CD4-positive, alpha-beta T cell (primary cell): ENCODE results near the gene COG8. TPM values are rescaled to one million over a fixed set of nuclear protein-coding genes. Genes with fewer than 3 reads are reported as not detected.

Source experiments
- ATAC-seq: fragments of 200-7000 bp; cut with Tn5 transposase; one replicate; pipeline ENCODE4 v1.10.0; 2022; ENCODE audit warnings: mild to moderate bottlenecking; ENCODE audit not compliant: poor library complexity
- CTCF ChIA-PET: fragments of 350-600 bp; sonication (Branson Sonifier 250); formaldehyde crosslinking; loops from one replicate; lab custom pipeline; 2021; ENCODE audit warnings: antibody characterized with exemption, inconsistent platforms; lab: Charles Lee
- POLR2A ChIA-PET: fragments of 350-600 bp; sonication (Branson Sonifier 250); formaldehyde crosslinking; loops from one replicate; lab custom pipeline; 2021; ENCODE audit warnings: antibody characterized with exemption, inconsistent platforms; lab: Charles Lee
- DNase-seq, 14 experiments: peaks; one replicate each; pipeline ENCODE4 v3.0.0-alpha.2; 2013 to 2020; ENCODE audit warnings: mixed read lengths in 2 of 14
- H3K27ac ChIP-seq, 2 donors: one replicate each; pipeline versions ENCODE4 v1.5.1 to v1.7.0; 2013; ENCODE audit warnings: low read length in 2 of 2, low read depth in 1 of 2, mild to moderate bottlenecking in 1 of 2
- H3K27me3 ChIP-seq, 2 experiments: 1 replicate in 1 of 2; 2 replicates in 1 of 2; pipeline versions ENCODE4 v1.6.1 to v1.7.0; 2013; ENCODE audit warnings: low read length in 2 of 2, control low read depth in 1 of 2, mild to moderate bottlenecking in 1 of 2, moderate library complexity in 1 of 2; ENCODE audit not compliant: insufficient read depth in 2 of 2, control insufficient read depth in 1 of 2
- H3K36me3 ChIP-seq: one replicate; pipeline ENCODE4 v1.6.1; 2013; ENCODE audit warnings: low read length, control low read depth; ENCODE audit not compliant: insufficient read depth
- H3K4me1 ChIP-seq: one replicate; pipeline ENCODE4 v1.6.1; 2013; ENCODE audit warnings: low read length, control low read depth; ENCODE audit not compliant: insufficient read depth
- H3K4me3 ChIP-seq: one replicate; pipeline ENCODE4 v1.5.1; 2013; ENCODE audit warnings: mild to moderate bottlenecking, low read length, moderate library complexity
- H3K9me3 ChIP-seq, 2 experiments: 1 replicate in 1 of 2; 2 replicates in 1 of 2; pipeline versions ENCODE4 v1.6.1 to v1.7.0; 2013; ENCODE audit warnings: low read length in 2 of 2, mild to moderate bottlenecking in 2 of 2, control low read depth in 1 of 2, moderate library complexity in 1 of 2; ENCODE audit not compliant: control insufficient read depth in 1 of 2, insufficient read depth in 1 of 2
- H3K27ac Mint-ChIP-seq: one replicate; pipeline ENCODE4 v1.8.0; 2020; ENCODE audit warnings: mixed read lengths
- H3K27me3 Mint-ChIP-seq: one replicate; pipeline ENCODE4 v1.8.0; 2021; ENCODE audit warnings: mixed read lengths
- H3K36me3 Mint-ChIP-seq: one replicate; pipeline ENCODE4 v1.8.0; 2021; ENCODE audit warnings: low read depth, mixed read lengths
- H3K4me1 Mint-ChIP-seq: one replicate; pipeline ENCODE4 v1.8.0; 2021; ENCODE audit warnings: low read depth, mixed read lengths
- H3K4me3 Mint-ChIP-seq: one replicate; pipeline ENCODE4 v1.8.0; 2020; ENCODE audit warnings: mild to moderate bottlenecking, mixed read lengths
- H3K9me3 Mint-ChIP-seq: one replicate; pipeline ENCODE4 v1.8.0; 2020; ENCODE audit warnings: mixed read lengths
- intact Hi-C, 2 experiments: fragments of 100-400 bp; cut with DNase I in 1 of 2; cut with micrococcal nuclease in 1 of 2; formaldehyde crosslinking; loops; one replicate each; pipeline versions ENCODE4 v1.15.1 to v1.9.0; 2023 to 2025; cut with DNase I, micrococcal nuclease
- total RNA-seq, 174 experiments: library from RNA in 2 of 174; stranded (reverse) in 2 of 174; gene quantifications; one replicate each; pipeline ENCODE4 v1.2.3 and lab custom pipeline; 2021 to 2026
- TF ChIP-seq, protein P1 (sequence below): fragments of 200-600 bp; IDR thresholded peaks from one replicate; pipeline ENCODE4 v1.8.0; 2022; ENCODE audit warnings: antibody characterized with exemption, mild to moderate bottlenecking

COG8 gene
- total RNA-seq, 2 experiments from 2014 or later = 18.4 to 19.3 TPM

DNA sequence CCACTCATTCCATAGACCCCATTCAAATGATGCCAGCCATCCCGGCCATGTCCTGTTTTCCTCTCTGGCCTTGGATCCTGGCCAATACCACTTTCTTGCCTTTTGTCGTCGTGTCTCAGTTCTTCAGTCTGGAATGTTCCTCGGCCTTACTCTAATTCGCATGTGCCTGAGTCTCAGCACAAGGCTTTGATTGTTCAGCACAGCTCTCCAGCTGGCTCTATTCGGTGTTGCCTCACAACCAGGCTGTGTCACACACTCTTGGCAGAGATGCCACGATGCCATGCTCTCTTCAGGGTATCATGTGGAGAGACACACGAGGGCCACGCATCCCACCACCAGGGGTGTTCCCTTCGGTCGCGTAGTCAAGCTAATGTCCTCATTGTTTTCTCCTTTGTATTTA is 30.0 kb downstream of the COG8 start:
- POLR2A ChIA-PET = no interaction called here
- H3K4me1 ChIP-seq = peaks cover 33% of the 10 kb centered on the region
- CTCF ChIA-PET = interaction anchor here (0.7 kb wide), 1 partner anchor 1508 kb away, joined by 4 read pairs; no protein-coding TSS in a partner anchor
- peaks cover 8% of the 10 kb centered on the region for H3K36me3 ChIP-seq
- DNase-seq (peak in 1 of 14 experiments; percentile 22), ATAC-seq (no peak)
- TF ChIP-seq, protein P1, sequence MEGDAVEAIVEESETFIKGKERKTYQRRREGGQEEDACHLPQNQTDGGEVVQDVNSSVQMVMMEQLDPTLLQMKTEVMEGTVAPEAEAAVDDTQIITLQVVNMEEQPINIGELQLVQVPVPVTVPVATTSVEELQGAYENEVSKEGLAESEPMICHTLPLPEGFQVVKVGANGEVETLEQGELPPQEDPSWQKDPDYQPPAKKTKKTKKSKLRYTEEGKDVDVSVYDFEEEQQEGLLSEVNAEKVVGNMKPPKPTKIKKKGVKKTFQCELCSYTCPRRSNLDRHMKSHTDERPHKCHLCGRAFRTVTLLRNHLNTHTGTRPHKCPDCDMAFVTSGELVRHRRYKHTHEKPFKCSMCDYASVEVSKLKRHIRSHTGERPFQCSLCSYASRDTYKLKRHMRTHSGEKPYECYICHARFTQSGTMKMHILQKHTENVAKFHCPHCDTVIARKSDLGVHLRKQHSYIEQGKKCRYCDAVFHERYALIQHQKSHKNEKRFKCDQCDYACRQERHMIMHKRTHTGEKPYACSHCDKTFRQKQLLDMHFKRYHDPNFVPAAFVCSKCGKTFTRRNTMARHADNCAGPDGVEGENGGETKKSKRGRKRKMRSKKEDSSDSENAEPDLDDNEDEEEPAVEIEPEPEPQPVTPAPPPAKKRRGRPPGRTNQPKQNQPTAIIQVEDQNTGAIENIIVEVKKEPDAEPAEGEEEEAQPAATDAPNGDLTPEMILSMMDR = no peak
- H3K27me3 ChIP-seq = no peaks in the 10 kb centered on the region
- Mint-ChIP-seq H3K27ac (no peak overlapping the region), H3K4me1 (peaks cover 29% of the 10 kb centered on the region), H3K27me3 (no peaks in the 10 kb centered on the region), H3K4me3 (peak overlapping the region; percentile 59), H3K36me3 (peaks cover 20% of the 10 kb centered on the region), H3K9me3 (no peaks in the 10 kb centered on the region)
- intact Hi-C loops = loop anchor here in 1 of 2 experiments (5.0 kb wide), 2 partner anchors 467 to 862 kb away; partner anchors contain the start of genes SMPD3 and TANGO6
- H3K9me3 ChIP-seq = no peaks in the 10 kb centered on the region
- H3K4me3 ChIP-seq = no peak overlapping the region
- no peak overlapping the region for H3K27ac ChIP-seq

DNA sequence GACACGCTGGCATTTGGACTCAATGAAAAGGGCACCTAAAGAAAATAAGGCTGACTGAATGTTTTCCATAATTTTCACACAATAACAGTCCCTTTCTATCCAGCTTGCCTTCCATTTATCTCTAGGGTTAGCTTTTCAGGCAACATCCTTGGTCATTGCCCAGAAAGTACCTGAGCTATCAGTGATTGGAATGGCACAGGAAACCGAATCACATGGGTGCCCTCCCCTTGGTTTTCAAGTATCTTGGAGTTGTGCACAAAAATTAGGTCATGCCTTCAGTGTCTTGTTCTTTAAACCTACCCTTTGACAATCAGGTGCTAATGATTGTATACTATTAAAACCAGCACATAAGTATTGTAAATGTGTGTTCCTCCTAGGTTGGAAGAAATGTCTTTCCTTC is 31.5 kb downstream of the COG8 start:
- ChIA-PET POLR2A (no interaction called here), CTCF (no interaction called here)
- intact Hi-C loops = loop anchor here in 1 of 2 experiments (5.0 kb wide), 2 partner anchors 466 to 861 kb away; partner anchors contain the start of genes SMPD3 and TANGO6
- H3K36me3 Mint-ChIP-seq = peaks cover 11% of the 10 kb centered on the region
- no peaks in the 10 kb centered on the region for H3K36me3 ChIP-seq
- no peaks in the 10 kb centered on the region for H3K27me3 ChIP-seq
- H3K4me3 Mint-ChIP-seq = no peak overlapping the region
- peaks cover 16% of the 10 kb centered on the region for H3K4me1 Mint-ChIP-seq
- ATAC-seq (no peak), DNase-seq (no peak)
- peaks cover 21% of the 10 kb centered on the region for H3K4me1 ChIP-seq
- no peaks in the 10 kb centered on the region for H3K9me3 Mint-ChIP-seq
- H3K27ac Mint-ChIP-seq = no peak overlapping the region
- no peak overlapping the region for H3K4me3 ChIP-seq
- TF ChIP-seq, protein P1 = no peak
- no peaks in the 10 kb centered on the region for H3K27me3 Mint-ChIP-seq
- no peaks in the 10 kb centered on the region for H3K9me3 ChIP-seq
- no peak overlapping the region for H3K27ac ChIP-seq

DNA sequence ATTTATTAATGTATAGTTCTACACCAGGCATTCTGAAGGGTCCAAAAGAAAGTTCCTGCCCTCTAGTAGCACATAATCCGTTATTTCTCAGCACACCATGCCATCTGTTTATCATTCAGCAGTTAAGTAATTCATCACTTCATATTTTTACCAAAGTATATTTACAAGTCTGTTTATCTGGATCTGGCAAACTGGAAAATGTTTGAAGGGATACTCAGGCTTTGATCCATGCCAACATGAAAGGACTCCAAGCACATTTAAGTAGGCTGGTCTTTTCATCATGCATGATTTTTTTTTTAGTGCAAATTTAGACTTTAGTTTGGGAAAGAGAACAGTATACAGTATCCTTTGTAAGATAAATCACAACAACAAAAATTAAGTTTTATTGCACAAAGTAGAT is 32.3 kb downstream of the COG8 start:
- Histone ChIP-seq H3K27me3 (no peaks in the 10 kb centered on the region), H3K36me3 (no peaks in the 10 kb centered on the region), H3K4me3 (no peak overlapping the region), H3K4me1 (peaks cover 13% of the 10 kb centered on the region), H3K27ac (no peak overlapping the region), H3K9me3 (no peaks in the 10 kb centered on the region)
- H3K4me3 Mint-ChIP-seq = no peak overlapping the region
- intact Hi-C loops = loop anchor here in 1 of 2 experiments (5.0 kb wide), 2 partner anchors 465 to 860 kb away; partner anchors contain the start of genes SMPD3 and TANGO6
- no peak for ATAC-seq
- no peaks in the 10 kb centered on the region for H3K27me3 Mint-ChIP-seq
- H3K4me1 Mint-ChIP-seq = peaks cover 13% of the 10 kb centered on the region
- TF ChIP-seq, protein P1 = no peak
- H3K27ac Mint-ChIP-seq = no peak overlapping the region
- ChIA-PET CTCF (no interaction called here), POLR2A (no interaction called here)
- no peaks in the 10 kb centered on the region for H3K9me3 Mint-ChIP-seq
- H3K36me3 Mint-ChIP-seq = peaks cover 8% of the 10 kb centered on the region
- no peak for DNase-seq
